ENCODE measurements around the gene CD177. TPM values are rescaled to one million over a fixed set of nuclear protein-coding genes. Genes with fewer than 3 reads are reported as not detected.

CD177 gene, protein sequence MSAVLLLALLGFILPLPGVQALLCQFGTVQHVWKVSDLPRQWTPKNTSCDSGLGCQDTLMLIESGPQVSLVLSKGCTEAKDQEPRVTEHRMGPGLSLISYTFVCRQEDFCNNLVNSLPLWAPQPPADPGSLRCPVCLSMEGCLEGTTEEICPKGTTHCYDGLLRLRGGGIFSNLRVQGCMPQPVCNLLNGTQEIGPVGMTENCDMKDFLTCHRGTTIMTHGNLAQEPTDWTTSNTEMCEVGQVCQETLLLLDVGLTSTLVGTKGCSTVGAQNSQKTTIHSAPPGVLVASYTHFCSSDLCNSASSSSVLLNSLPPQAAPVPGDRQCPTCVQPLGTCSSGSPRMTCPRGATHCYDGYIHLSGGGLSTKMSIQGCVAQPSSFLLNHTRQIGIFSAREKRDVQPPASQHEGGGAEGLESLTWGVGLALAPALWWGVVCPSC
- not detected for polyA plus RNA-seq (2012; ENCODE audit: missing spikeins)

DNA sequence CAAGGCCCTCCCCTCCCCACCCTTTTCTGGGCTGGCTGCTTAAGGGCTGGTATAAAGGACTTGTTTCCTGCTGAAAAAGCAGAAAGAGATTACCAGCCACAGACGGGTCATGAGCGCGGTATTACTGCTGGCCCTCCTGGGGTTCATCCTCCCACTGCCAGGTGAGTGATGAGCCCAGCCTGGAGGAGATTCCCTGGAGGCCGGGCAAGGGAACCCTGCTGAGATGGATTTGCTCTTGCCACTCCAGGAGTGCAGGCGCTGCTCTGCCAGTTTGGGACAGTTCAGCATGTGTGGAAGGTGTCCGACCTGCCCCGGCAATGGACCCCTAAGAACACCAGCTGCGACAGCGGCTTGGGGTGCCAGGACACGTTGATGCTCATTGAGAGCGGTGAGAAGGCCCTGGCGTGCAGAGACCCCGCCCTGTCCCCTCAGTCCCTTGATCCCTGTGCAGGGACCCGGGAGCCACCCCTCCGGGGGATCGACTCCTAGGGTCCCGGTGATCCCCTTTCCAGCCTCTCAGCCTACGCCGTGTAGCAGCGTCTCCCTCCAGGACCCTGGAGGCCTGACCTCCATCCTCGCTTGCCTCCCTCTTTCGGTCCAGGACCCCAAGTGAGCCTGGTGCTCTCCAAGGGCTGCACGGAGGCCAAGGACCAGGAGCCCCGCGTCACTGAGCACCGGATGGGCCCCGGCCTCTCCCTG, at the start of gene CD177:
CD177 (plus strand) TSS at position 81 of the 699 bp plus-strand sequence; CDS start at position 110, 29 bp downstream.
- no peak for TF ChIP-seq POLR2AphosphoS5 (IDR thresholded peaks at IDR 0.05; ENCODE audit: low read depth, low read length)
- TF ChIP-seq POLR2A (IDR thresholded peaks at IDR 0.05; ENCODE audit: low read depth, low read length), result no peak
- no peak for TF ChIP-seq TAF1 (IDR thresholded peaks at IDR 0.05; ENCODE audit: borderline replicate concordance, low read depth, low read length)
- DNase-seq (ENCODE audit: insufficient read length), result no peak
- no peak for FAIRE-seq

DNA sequence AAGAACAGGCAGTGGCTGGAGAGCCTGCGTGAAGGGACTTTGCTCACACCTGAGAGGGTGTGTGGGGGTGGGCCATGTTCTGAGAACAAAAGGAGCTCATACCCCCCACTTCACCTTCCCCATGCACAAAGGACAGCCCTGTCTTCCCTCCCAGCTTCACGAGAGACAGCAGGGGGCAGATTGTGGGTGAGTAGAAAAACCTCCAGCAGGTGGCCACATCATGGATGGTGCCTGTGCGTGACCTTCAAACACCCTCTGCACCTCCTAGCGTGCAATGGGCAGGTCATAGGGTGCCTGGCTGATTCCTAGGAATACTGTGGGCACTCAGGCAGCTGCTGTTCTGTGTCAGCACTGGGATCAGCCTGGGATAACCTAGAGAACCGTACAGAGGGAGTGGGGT, 47.8 kb upstream of the CD177 start:
- no peak for TF ChIP-seq TAF1 (IDR thresholded peaks at IDR 0.05; ENCODE audit: borderline replicate concordance, low read depth, low read length)
- TF ChIP-seq POLR2AphosphoS5 (IDR thresholded peaks at IDR 0.05; ENCODE audit: low read depth, low read length), result no peak
- no peak for TF ChIP-seq POLR2A (IDR thresholded peaks at IDR 0.05; ENCODE audit: low read depth, low read length)
- DNase-seq (ENCODE audit: insufficient read length), result no peak
- FAIRE-seq, result no peak

DNA sequence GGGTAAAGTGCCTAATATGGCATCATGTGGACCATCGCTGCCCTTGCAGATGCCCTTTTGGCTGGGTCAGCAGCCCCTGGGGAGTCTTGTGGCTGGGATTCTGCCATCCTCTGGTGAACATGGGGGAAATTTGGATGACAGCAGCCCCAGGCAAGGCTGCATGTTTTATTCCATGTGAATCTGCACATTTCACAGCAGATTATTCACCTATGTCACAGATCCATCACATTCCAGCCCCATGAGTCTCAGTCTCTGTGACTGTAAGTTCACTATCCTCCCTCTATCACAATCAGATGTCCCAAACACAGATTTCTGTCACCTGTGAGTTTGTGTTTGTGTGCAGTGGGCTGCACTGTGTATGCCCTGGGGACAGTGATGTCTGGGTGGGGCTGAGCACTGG, 47.4 kb upstream of the CD177 start:
- FAIRE-seq, result no peak
- DNase-seq (ENCODE audit: insufficient read length), result no peak

DNA sequence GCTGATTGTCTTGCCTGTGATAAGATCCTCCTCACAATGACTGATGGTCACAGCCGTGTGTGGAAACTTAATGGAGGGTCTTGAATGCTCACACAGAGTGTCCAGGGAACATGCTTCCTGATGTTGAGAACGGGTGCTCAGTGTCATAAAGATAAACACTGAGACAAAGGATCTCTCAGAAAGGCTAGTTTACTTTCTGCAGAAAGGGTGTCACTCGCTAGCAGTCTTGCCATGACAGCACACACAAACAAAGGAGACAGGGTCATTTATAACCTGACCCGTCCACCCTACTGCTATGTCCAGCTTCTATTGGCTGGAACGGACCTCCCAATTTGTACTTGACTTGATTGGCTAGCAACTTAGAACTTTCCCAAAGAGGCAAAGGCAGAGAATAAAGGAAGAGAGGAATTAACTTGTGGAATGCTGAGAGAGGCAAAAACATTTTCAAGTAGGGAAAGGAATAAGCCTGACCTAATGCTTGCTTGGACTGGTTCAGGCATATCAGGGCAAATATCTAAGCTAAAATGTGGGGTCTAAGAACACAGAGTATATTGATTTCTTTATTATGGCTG, 45.2 kb upstream of the CD177 start:
- DNase-seq (ENCODE audit: insufficient read length) (no peak), FAIRE-seq (no peak)
- TF ChIP-seq TAF1 (IDR thresholded peaks at IDR 0.05; ENCODE audit: borderline replicate concordance, low read depth, low read length), result no peak
- no peak for TF ChIP-seq POLR2A (IDR thresholded peaks at IDR 0.05; ENCODE audit: low read depth, low read length)
- TF ChIP-seq POLR2AphosphoS5 (IDR thresholded peaks at IDR 0.05; ENCODE audit: low read depth, low read length), result no peak

More for the DNA sequence above, 47.4 kb upstream of the CD177 start:
- TF ChIP-seq POLR2A (IDR thresholded peaks at IDR 0.05; ENCODE audit: low read depth, low read length) (no peak), POLR2AphosphoS5 (IDR thresholded peaks at IDR 0.05; ENCODE audit: low read depth, low read length) (no peak), TAF1 (IDR thresholded peaks at IDR 0.05; ENCODE audit: borderline replicate concordance, low read depth, low read length) (no peak)

DNA sequence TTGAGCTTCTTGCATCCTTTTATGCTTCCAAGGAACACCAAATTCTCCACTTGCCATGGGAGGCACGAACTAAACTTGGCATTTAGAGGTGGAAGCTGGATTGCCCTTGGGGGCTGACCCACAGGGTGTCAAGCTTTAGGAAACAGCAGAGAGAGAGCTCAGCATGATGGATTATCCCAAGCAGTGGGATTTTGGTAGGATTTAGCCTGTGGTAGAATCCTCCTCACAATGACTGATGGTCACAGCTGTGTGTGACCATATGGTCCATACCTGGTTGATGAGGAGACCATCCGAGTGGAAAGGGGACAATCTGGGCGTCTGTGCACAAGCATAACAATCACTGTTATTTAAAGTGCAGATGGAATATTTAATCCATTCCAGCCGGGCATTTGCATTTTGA, 44.0 kb upstream of the CD177 start:
- no peak for TF ChIP-seq TAF1 (IDR thresholded peaks at IDR 0.05; ENCODE audit: borderline replicate concordance, low read depth, low read length)
- TF ChIP-seq POLR2AphosphoS5 (IDR thresholded peaks at IDR 0.05; ENCODE audit: low read depth, low read length), result no peak
- TF ChIP-seq POLR2A (IDR thresholded peaks at IDR 0.05; ENCODE audit: low read depth, low read length), result no peak
- FAIRE-seq (no peak), DNase-seq (ENCODE audit: insufficient read length) (no peak)

DNA sequence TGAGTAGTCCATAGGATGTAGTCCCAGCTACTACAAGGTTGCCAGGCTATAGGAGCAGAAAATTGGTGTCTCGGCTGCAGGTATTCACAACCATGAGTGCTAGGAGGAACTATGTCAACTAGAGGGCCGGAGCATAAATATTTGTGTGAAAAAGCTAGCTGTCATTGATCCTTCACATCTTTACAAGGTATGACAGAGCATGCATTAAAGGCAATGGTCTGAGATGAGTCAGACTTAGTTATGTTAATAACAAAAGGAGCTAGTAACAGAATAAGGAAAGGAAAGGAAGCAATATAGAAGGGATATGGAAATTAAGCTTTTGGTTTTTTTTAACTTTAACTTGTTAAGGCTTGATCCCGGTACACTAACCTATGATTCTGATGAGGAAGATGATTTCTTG, 43.3 kb upstream of the CD177 start:
- TF ChIP-seq POLR2A (IDR thresholded peaks at IDR 0.05; ENCODE audit: low read depth, low read length) (no peak), TAF1 (IDR thresholded peaks at IDR 0.05; ENCODE audit: borderline replicate concordance, low read depth, low read length) (no peak), POLR2AphosphoS5 (IDR thresholded peaks at IDR 0.05; ENCODE audit: low read depth, low read length) (no peak)
- DNase-seq (ENCODE audit: insufficient read length), result no peak
- FAIRE-seq, result no peak

DNA sequence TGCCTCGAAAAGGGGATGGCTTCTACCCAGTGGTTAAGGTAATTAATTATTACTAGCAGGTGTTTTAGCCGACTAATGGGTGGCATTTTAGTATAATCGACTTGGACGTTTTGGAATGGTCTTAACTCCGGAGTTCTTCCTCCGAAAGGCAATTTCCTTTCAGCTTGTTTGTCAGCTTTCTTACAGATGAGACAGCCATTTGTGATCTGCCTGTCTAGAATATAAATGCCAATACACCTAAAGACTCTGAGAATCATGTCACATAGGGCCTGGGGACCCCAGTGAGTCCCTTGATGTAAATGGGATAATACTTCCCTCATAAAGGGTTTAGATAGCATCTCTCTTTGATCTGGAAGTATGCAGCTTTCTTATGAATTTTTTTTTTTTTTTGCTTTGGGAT, 42.2 kb upstream of the CD177 start:
- FAIRE-seq (no peak), DNase-seq (ENCODE audit: insufficient read length) (no peak)
- TF ChIP-seq POLR2AphosphoS5 (IDR thresholded peaks at IDR 0.05; ENCODE audit: low read depth, low read length) (no peak), POLR2A (IDR thresholded peaks at IDR 0.05; ENCODE audit: low read depth, low read length) (no peak), TAF1 (IDR thresholded peaks at IDR 0.05; ENCODE audit: borderline replicate concordance, low read depth, low read length) (no peak)

DNA sequence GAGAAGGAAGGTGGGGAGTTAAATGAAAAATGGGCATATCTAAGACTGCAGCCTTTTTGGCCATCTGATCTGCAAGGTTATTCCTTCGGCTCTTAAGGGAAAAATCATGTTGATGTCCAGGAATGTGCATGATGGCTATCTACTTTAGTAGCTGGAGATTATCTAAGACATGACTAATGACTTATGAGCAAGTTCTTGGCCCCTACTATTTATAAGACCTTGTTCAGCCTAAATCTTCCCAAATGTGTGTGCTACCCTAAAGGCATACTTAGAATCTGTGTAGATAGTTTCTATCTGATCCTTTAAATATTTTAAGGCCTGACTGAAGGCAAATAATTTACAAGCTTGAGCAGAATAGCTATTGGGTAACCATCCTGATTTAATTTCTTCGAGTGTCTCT, 41.8 kb upstream of the CD177 start:
- no peak for FAIRE-seq
- DNase-seq (ENCODE audit: insufficient read length), result no peak
- TF ChIP-seq POLR2AphosphoS5 (IDR thresholded peaks at IDR 0.05; ENCODE audit: low read depth, low read length) (no peak), TAF1 (IDR thresholded peaks at IDR 0.05; ENCODE audit: borderline replicate concordance, low read depth, low read length) (no peak), POLR2A (IDR thresholded peaks at IDR 0.05; ENCODE audit: low read depth, low read length) (no peak)

DNA sequence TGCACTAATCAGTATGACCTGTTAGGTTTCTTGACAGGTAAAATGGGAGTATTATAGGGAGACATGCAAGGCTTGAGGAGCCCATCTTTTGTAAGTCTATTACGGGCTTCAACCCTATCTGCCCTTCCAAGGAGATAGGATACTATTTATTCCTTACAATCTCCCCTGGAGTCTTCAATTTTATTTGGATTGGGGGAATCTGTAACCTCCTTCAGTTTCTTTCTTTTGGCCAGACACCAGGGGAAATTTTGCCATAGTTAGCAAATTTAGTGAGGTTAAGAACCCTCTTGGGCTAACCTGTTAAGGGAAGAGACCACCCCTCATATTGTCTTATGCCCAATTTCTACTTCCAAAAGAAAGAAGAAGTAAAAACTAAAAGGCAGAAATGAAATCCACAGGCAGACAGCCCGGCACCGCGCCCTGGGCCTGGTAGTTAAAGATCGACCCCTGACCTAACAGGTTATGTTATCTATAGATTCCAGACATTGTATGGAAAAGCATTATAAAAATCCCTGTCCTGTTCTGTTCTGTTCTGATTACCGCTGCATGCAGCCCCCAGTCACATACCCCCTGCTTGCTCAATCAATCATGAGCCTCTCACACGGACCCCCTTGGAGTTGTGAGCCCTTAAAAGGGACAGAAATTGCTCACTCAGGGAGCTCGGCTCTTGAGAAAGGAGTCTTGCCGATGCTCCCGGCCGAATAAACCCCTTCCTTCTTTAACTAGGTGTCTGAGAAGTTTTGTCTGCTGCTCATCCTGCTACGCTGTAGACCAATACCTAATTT, 39.6 kb upstream of the CD177 start:
- no peak for DNase-seq (ENCODE audit: insufficient read length)
- FAIRE-seq, result no peak
- TF ChIP-seq POLR2AphosphoS5 (IDR thresholded peaks at IDR 0.05; ENCODE audit: low read depth, low read length), result no peak
- TF ChIP-seq TAF1 (IDR thresholded peaks at IDR 0.05; ENCODE audit: borderline replicate concordance, low read depth, low read length), result no peak
- TF ChIP-seq POLR2A (IDR thresholded peaks at IDR 0.05; ENCODE audit: low read depth, low read length), result no peak

DNA sequence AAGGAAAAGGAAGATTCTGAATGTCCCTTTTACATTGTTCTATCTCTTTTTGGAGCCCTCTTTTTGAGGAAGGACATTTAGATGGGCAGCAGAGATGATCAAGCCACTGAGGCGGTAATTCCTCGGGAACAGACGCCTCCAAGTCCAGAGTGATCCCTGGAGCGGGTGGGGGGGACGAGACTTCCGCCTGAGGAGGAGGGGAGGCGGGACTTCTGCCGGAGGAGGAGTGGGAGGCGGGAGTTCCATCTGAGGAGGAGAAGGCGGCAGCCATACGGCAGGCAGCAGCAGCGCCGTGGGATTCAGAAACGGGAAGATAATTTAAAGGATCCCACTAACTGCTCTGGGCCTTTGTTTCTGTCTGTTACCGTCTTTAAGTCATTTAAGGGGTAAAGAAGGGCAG, 37.6 kb upstream of the CD177 start:
- TF ChIP-seq POLR2AphosphoS5 (IDR thresholded peaks at IDR 0.05; ENCODE audit: low read depth, low read length) (no peak), POLR2A (IDR thresholded peaks at IDR 0.05; ENCODE audit: low read depth, low read length) (no peak), TAF1 (IDR thresholded peaks at IDR 0.05; ENCODE audit: borderline replicate concordance, low read depth, low read length) (no peak)
- FAIRE-seq (no peak), DNase-seq (ENCODE audit: insufficient read length) (no peak)
